GM23248 (cell line): Measurements from ENCODE around the gene CYBB.

ENCODE experiments used
- EZH2 ChIP-seq: fragments of 200-600 bp; sonication (generic); IDR thresholded peaks from 2 replicates; pipeline ENCODE4 v1.6.1; 2018; ENCODE audit warnings: antibody characterized with exemption, mild to moderate bottlenecking; ENCODE audit not compliant: insufficient read depth, poor library complexity, severe bottlenecking
- EZH2phosphoT487 ChIP-seq: fragments of 200-600 bp; sonication (generic); IDR thresholded peaks from 2 replicates; pipeline ENCODE4 v1.6.1; 2018; ENCODE audit warnings: antibody characterized with exemption, moderate library complexity, mild to moderate bottlenecking, low read depth; ENCODE audit not compliant: insufficient read depth

GRCh38 chrX:37846558-37846933 is 66.7 kb downstream of the CYBB start:
- TF ChIP-seq EZH2phosphoT487 = no peak
- TF ChIP-seq EZH2 = no peak
